Hematopoietic multipotent progenitor cell treated with erythropoietin and hydrocortisone succinate and interleukin-3 and kit ligand, for 4 days (in vitro differentiated cells): ENCODE measurements around the gene IGF1R.
A peak's percentile ranks its signal among the peaks of the same experiment; 100 is the strongest.
"Not testable (repeated sequence)": the region's sequence is repeated elsewhere in the genome, so short reads cannot be mapped to it uniquely, and the experiment has no call there.

Experiments used
- DNase-seq: peaks from one replicate; pipeline ENCODE4 v3.0.0-alpha.2; 2015

IGF1R gene

GRCh38 chr15:98976500-98976899 lies 328.2 kb downstream of the IGF1R start:
- DNase-seq = no peak

DNA sequence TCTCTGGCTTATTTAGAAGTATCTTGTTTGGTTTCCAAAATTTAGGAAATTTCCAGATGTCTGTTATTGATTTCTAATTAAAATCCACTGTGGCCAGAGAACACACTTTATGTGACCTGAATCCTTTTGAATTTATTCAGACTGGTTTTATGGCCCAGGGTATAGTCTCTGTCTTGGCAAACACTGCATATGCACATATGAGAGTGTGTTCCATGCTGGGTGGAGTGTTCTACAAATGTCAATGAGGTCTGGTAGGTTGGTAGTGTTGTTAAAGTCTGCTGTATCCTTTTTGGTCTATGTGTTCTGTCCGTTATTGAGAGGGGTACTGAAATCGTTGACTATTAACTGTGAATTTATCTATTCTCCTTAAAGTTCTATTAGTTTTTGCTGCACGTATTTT lies 329.1 kb downstream of the IGF1R start:
- DNase-seq = no peak

DNA sequence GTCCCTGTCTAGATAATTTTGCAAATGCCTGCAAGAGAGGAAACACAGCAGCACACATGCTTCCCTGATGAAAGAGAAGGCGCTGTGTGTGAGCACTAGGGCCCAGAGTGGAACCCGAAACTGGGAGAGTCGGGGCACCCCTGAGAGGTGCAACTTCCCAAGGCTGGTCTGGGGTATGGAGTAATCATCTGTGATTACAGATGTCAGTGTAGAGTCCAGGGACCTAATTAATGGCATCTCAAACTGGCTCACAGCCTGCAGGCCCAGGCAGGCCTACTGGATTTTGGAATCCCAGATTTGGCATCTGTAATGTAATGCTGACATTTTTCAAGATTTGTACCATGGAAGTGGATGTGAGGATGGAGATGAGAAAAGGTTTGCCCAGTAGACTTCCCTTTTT lies 329.8 kb downstream of the IGF1R start:
- no peak for DNase-seq

GRCh38 chr15:98980899-98981228 lies 332.5 kb downstream of the IGF1R start:
- no peak for DNase-seq

DNA sequence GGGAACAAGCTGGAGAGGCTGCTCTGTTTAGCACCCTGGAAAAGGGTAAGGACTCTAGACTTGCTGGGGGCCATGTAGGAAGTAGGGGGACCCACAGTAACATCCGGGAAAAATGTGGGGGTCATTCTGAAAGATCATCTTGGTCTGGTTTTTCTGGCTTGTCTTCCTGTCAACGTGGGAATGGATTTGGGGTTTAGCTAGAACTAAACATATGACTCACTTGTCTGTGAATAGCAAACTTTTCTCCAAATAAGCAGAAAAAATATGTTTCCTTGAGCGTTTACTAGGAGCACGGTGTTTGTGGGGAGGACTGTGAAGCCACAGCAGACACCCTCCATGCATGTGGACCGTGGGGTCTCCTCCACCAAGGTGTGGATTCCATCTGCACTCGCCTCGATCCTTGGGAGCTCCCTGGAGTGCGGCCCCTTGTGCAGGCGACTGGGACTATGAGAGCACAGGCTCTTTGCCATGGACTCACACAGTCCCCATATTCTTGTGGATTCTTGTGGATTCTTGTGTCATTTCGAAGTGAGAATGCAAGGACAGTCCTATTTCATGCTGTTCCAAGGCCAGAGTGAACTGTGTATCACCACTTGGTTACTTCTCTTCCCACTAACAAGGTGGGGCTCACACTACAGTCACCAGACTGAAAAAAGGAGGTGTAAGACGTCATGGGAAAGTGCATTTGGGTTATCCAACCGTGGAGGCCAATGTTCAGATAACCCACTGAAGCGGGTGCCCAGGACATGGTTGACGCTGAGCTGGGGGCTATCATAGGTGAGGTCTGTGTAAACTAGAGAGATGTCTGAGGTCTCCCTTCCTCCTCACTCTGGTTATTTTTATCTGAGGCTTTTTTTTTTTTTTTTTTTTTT lies 333.7 kb downstream of the IGF1R start:
- DNase-seq = no peak

GRCh38 chr15:98983334-98983733 lies 335.0 kb downstream of the IGF1R start:
- DNase-seq = peak; percentile 54

DNA sequence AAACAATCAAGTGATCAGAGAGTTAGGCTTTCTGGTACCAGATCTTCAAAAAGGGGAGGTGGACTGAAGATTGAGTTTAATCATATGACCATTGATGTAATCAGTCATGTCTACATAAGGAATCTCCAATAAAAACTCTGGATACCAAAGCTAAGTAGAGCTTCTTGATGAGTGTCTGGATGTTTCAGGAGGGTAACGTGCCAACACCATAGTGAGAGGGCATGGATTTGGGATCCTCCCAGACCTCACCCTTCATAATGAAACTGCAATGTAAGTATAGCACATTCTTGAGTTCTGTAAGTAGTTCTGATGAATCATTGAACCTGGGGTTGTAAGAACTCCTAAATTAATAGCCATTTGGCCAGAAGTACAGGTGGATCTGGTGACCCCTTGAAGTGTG lies 337.9 kb downstream of the IGF1R start:
- no peak for DNase-seq

DNA sequence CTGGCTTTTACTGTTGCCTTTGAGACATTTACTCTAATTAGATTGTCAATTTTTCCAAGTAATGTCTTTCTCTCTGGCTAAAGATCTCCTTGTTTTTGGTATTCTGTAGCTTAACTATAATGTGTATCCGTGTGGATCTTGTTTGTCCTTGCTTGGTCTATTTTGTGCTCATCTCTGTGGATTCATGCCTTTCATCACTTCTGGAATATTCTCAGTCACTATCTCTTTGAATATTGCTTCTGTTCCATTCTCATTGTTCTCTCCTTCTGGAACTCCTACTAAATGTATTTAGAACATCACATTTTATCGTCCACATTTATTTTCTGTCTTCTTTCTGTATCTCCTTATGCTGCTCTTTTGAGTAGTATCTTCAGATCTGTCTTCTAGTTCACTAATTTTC lies 346.6 kb downstream of the IGF1R start:
- no peak for DNase-seq

DNA sequence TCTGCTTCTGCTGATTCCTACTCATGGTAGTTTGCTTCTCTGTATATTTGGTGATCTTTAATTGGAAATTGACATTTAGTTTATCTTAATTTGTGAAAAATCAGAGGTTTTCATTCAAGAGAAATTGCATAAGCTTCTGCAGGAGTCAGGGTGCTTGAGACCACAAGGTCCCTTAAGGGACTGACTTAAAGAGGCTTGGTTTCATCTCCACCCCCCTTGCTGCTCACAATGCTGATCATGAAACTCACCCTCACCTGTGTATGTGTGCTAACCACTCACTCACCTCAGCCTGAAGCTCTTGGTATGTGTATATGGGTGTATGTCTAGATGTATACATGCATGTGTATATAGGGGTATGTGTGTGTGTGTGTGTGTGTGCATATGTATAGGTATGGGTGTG lies 347.8 kb downstream of the IGF1R start:
- no peak for DNase-seq

DNA sequence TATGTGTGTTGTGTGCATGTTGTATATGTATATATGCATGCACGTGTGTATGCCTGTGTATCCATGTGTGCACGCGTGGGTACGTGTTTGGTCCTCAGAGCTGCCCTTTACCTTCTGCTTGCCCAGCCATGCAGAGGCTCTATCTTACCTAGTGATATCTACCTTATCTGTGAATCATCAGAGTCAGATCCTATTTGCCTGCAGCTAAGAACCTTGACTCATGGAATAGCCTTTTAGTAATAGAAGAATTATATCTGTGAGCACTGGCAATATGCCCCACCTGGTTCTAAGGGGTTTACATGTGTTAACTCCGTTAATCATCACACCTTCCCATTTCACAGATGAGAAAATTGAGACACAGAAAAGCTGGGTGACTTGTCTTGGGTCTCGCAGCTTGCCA lies 348.3 kb downstream of the IGF1R start:
- DNase-seq = no peak

GRCh38 chr15:98997312-98997711 lies 349.0 kb downstream of the IGF1R start:
- DNase-seq = no peak

- no peak for DNase-seq
Observed at GRCh38 chr15:98997755-98998154, 349.4 kb downstream of the IGF1R start.

DNA sequence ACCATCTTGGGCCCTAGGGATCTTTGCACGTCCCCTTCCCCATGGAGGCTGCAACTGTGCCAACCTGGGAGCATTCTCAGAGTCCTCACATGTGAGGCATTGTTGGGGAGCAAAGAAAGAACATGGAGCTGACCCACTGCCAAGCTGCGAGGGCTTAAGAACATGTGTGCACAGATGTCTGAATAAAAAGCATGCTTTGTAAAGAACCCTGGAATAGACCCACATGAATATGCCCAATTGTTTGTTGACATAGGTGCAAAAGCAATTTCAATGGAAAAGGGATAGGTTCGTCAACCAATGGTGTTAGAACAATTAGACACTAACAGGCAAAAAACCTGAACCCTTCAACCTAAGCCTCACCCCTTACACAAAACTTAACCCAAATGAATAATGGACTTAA lies 349.9 kb downstream of the IGF1R start:
- DNase-seq = no peak

- no peak for DNase-seq
Observed at GRCh38 chr15:98999233-98999632, 350.9 kb downstream of the IGF1R start.

- no peak for DNase-seq
Observed at GRCh38 chr15:99002226-99002625, 353.9 kb downstream of the IGF1R start.

- not testable (repeated sequence) for DNase-seq
Observed at GRCh38 chr15:99003317-99003716, 355.0 kb downstream of the IGF1R start.

- DNase-seq = not testable (repeated sequence)
Observed at GRCh38 chr15:99004998-99005974, 356.9 kb downstream of the IGF1R start.

- no peak for DNase-seq
Observed at GRCh38 chr15:99006146-99006545, 357.8 kb downstream of the IGF1R start.

- DNase-seq = no peak
Observed at GRCh38 chr15:99006904-99007495, 358.7 kb downstream of the IGF1R start.

DNA sequence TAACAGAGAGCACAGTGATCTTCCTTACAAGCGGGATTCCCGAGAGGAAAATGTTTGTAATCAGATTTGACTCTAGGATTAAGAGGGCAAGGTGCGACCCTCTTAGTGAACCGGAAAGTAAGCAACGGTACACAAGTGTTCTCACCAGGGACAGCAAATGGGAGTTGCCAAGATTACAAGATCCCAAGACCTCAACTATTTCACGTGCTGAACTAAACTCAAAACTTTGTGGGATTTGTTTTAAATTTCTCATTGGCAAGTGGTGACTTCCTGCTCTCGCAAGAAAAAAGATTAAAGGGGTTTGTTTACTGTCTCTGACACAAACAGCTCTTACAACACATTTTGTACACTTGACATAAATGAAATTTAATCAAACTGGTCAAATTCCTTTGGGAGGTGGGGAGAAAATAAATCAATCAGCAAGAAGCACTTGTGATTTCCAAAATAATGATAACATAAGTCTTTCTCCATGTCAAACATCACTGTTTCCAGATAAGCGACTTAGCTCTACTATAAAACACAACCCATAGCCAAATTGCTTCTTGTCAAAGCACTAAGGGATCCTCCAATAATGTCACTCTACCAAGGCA lies 361.5 kb downstream of the IGF1R start:
- no peak for DNase-seq

DNA sequence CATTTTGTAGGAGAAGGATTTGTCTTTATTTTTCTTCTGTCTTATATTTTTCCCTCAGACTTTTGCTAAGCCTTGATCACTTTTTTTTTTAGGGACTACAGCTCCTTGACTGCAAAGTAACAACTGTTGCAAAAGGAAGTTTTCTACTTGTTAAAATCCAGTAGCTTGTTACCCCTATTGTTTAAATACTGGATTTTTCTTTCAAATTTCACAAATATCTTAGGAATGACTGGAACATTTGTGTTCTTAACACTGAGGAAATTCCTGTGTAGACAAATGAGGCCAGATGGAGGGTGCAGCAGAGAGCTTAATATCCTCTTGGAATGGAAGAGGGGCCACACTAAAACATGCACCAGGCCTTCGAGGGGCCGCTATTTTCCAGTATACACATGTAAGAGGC lies 362.4 kb downstream of the IGF1R start:
- DNase-seq = no peak
